DND-41 (cell line): Measurements from ENCODE around the gene PTPRH.

Experiments
- ATAC-seq: fragments of 200-7000 bp; cut with Tn5 transposase; 3 replicates; pipeline ENCODE4 v1.9.1; 2021; ENCODE audit warnings: low read depth; ENCODE audit not compliant: insufficient read depth
- DNase-seq: peaks from one replicate; pipeline ENCODE4 v3.0.0-alpha.2; 2020
- H2AFZ ChIP-seq: 2 replicates; pipeline ENCODE4 v1.6.0; 2012; ENCODE audit warnings: low read depth, low read length
- H3K27ac ChIP-seq: 2 replicates; pipeline ENCODE4 v1.5.1; 2012; ENCODE audit warnings: low read length, inconsistent platforms
- H3K27me3 ChIP-seq: fragments of 200-600 bp; sonication (generic); 2 replicates; pipeline ENCODE4 v1.6.0; 2012; ENCODE audit warnings: low read length, mild to moderate bottlenecking, inconsistent platforms; ENCODE audit not compliant: insufficient read depth, poor library complexity
- H3K36me3 ChIP-seq: 2 replicates; pipeline ENCODE4 v1.5.1; 2012; ENCODE audit warnings: low read length, inconsistent platforms; ENCODE audit not compliant: insufficient read depth
- H3K4me1 ChIP-seq: 2 replicates; pipeline ENCODE4 v1.5.1; 2012; ENCODE audit warnings: mild to moderate bottlenecking, low read length; ENCODE audit not compliant: insufficient read depth
- H3K4me2 ChIP-seq: 2 replicates; pipeline ENCODE4 v1.6.0; 2012; ENCODE audit warnings: mild to moderate bottlenecking, moderate library complexity, low read length, inconsistent platforms; ENCODE audit not compliant: insufficient read depth
- H3K4me3 ChIP-seq, 2 experiments: fragments of 200-600 bp in 1 of 2; shearing (Covaris generic) in 1 of 2; 2 replicates each; pipeline ENCODE4 v1.5.1; 2012 to 2016; ENCODE audit warnings: inconsistent platforms in 2 of 2, low read length in 2 of 2, mild to moderate bottlenecking in 2 of 2, low read depth in 1 of 2, moderate library complexity in 1 of 2
- H3K79me2 ChIP-seq: 2 replicates; pipeline ENCODE4 v1.6.0; 2012; ENCODE audit warnings: low read length, inconsistent platforms; ENCODE audit not compliant: insufficient read depth
- H3K9ac ChIP-seq: 2 replicates; pipeline ENCODE4 v1.6.0; 2012; ENCODE audit warnings: low read depth, mild to moderate bottlenecking, inconsistent platforms, low read length, moderate library complexity
- H3K9me3 ChIP-seq: 2 replicates; pipeline ENCODE4 v1.5.1; 2012; ENCODE audit warnings: low read length, moderate library complexity, mild to moderate bottlenecking, inconsistent platforms; ENCODE audit not compliant: insufficient read depth, severe bottlenecking
- H4K20me1 ChIP-seq: 2 replicates; pipeline ENCODE4 v1.6.0; 2012; ENCODE audit warnings: low read length; ENCODE audit not compliant: insufficient read depth
- CTCF ChIP-seq: IDR thresholded peaks from 2 replicates; pipeline ENCODE4 v1.5.1; 2012; ENCODE audit warnings: borderline replicate concordance, low read length, moderate library complexity, mild to moderate bottlenecking; ENCODE audit not compliant: poor library complexity, severe bottlenecking; ENCODE audit errors: extremely low read depth
- EZH2 ChIP-seq: IDR thresholded peaks from 3 replicates; pipeline ENCODE4 v1.6.1; 2012; ENCODE audit warnings: borderline replicate concordance, low read depth, mild to moderate bottlenecking, moderate library complexity, low read length, inconsistent platforms; ENCODE audit not compliant: severe bottlenecking

Gene PTPRH

DNA sequence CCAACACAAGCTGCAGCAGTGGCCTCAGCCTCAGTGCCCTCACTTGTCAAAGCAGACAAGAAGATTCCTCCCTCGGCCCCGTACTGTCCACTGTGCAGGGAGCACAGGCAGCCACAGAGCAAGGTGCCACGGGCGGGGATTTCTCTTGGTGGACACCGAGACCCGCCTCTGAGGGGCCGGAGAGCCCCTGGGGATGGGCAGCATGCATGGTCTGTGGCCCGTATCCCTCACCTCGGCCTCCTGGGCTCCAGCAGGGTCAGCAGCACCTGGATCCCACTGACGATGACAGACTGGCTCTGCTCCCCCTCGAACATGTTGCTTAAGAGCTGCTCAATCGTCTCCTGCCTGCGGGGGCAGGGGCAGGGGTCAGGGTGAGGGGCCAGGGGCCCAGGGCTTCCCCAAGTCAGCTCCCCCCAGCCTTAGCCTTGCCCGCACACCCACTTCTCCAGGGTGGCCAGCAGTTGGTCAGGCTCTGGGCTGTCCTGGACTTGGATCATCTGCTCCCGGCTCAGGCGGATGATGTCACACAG, 32.7 kb upstream of the PTPRH start:
- Histone ChIP-seq H3K27me3 (no peaks in the 10 kb centered on the region), H3K9me3 (no peaks in the 10 kb centered on the region), H3K27ac (no peak overlapping the region), H3K4me3 (no peak overlapping the region), H4K20me1 (peaks cover 52% of the 10 kb centered on the region), H3K4me2 (no peak overlapping the region), H3K79me2 (peaks cover 16% of the 10 kb centered on the region), H3K4me1 (no peaks in the 10 kb centered on the region), H3K9ac (no peak overlapping the region), H3K36me3 (peaks cover 95% of the 10 kb centered on the region), H2AFZ (no peak overlapping the region)
- ATAC-seq (no peak), DNase-seq (no peak)
- TF ChIP-seq CTCF (no peak), EZH2 (no peak)

GRCh38 chr19:55241143-55241934, 32.0 kb upstream of the PTPRH start:
- Histone ChIP-seq H3K4me3 (no peak overlapping the region), H3K4me1 (no peaks in the 10 kb centered on the region), H3K9ac (no peak overlapping the region), H4K20me1 (peaks cover 52% of the 10 kb centered on the region), H3K36me3 (peaks cover 95% of the 10 kb centered on the region), H3K4me2 (no peak overlapping the region), H3K27me3 (no peaks in the 10 kb centered on the region), H3K9me3 (no peaks in the 10 kb centered on the region), H2AFZ (no peak overlapping the region), H3K79me2 (peaks cover 10% of the 10 kb centered on the region), H3K27ac (no peak overlapping the region)
- no peak for TF ChIP-seq EZH2
- no peak for TF ChIP-seq CTCF
- ATAC-seq (no peak), DNase-seq (no peak)

- Histone ChIP-seq H3K4me1 (no peaks in the 10 kb centered on the region), H3K4me2 (no peak overlapping the region), H3K9me3 (no peaks in the 10 kb centered on the region), H3K36me3 (peaks cover 94% of the 10 kb centered on the region), H4K20me1 (peaks cover 48% of the 10 kb centered on the region), H3K27ac (no peak overlapping the region), H3K27me3 (no peaks in the 10 kb centered on the region), H3K9ac (no peak overlapping the region), H3K4me3 (no peak overlapping the region), H3K79me2 (peaks cover 7% of the 10 kb centered on the region), H2AFZ (no peak overlapping the region)
- 0 out of 3 replicates have a peak, but pooled peaks have one; percentile 14 for ATAC-seq
- TF ChIP-seq EZH2: no peak
- no peak for TF ChIP-seq CTCF
- DNase-seq: no peak
Measured at GRCh38 chr19:55240713-55241020, 31.4 kb upstream of the PTPRH start.
